GM12875 (cell line): ENCODE measurements around the gene CTNNB1.

Experiments
- H3K4me3 ChIP-seq: one replicate; pipeline ENCODE4 v1.5.1; 2011; ENCODE audit warnings: low read depth, low read length, control low read depth
- CTCF ChIP-seq: IDR thresholded peaks from 2 replicates; pipeline ENCODE4 v1.5.1; 2011; ENCODE audit warnings: low read depth, mild to moderate bottlenecking, control low read depth, inconsistent platforms, low read length, moderate library complexity, borderline replicate concordance; ENCODE audit not compliant: insufficient read depth

The CTNNB1 gene

GRCh38 chr3:41198950-41199865 is at the start of gene CTNNB1:
Gene CTNNB1 (plus strand): TSS chr3:41199505. CDS start chr3:41224069, 24,564 bp downstream.
- no peak for TF ChIP-seq CTCF

GRCh38 chr3:41155834-41156233 is 43.5 kb upstream of the CTNNB1 start:
- no peak for TF ChIP-seq CTCF
- H3K4me3 ChIP-seq: no peak overlapping the region

More at GRCh38 chr3:41198950-41199865, at the start of gene CTNNB1:
- H3K4me3 ChIP-seq: peak within 1 kb of the TSS; percentile 100

- H3K4me3 ChIP-seq: no peak overlapping the region
- no peak for TF ChIP-seq CTCF
Measured at GRCh38 chr3:41158947-41159346, 40.4 kb upstream of the CTNNB1 start.

- no peak for TF ChIP-seq CTCF
- no peak overlapping the region for H3K4me3 ChIP-seq
Measured at GRCh38 chr3:41159588-41160189, 39.6 kb upstream of the CTNNB1 start.

- no peak for TF ChIP-seq CTCF
Measured at GRCh38 chr3:41162541-41162940, 36.8 kb upstream of the CTNNB1 start.

GRCh38 chr3:41163006-41163405 is 36.3 kb upstream of the CTNNB1 start:
- H3K4me3 ChIP-seq: no peak overlapping the region
- TF ChIP-seq CTCF: no peak

More at GRCh38 chr3:41162541-41162940, 36.8 kb upstream of the CTNNB1 start:
- no peak overlapping the region for H3K4me3 ChIP-seq
